ENCODE measurements around the gene FGF3.

DNA sequence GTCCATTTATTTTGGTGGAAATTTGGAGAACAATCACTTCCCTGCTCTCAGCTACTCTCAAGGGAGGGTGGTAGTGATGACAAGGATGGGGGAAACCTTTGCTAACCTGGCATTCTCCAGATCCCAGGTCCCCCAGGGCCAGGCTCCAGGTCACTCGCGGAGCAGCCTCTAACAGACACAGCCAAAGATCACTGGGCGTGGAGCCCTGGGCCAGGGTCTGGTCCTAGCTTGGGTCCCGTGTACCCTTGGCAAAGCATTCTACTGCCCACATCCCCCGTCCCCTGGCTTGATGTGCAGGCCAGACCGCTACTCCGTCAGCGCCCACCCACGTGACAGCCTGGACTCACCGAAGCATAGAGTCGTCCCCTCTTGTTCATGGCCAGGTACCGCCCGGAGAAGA, 3.2 kb downstream of the FGF3 start:
- TF ChIP-seq, protein P1, sequence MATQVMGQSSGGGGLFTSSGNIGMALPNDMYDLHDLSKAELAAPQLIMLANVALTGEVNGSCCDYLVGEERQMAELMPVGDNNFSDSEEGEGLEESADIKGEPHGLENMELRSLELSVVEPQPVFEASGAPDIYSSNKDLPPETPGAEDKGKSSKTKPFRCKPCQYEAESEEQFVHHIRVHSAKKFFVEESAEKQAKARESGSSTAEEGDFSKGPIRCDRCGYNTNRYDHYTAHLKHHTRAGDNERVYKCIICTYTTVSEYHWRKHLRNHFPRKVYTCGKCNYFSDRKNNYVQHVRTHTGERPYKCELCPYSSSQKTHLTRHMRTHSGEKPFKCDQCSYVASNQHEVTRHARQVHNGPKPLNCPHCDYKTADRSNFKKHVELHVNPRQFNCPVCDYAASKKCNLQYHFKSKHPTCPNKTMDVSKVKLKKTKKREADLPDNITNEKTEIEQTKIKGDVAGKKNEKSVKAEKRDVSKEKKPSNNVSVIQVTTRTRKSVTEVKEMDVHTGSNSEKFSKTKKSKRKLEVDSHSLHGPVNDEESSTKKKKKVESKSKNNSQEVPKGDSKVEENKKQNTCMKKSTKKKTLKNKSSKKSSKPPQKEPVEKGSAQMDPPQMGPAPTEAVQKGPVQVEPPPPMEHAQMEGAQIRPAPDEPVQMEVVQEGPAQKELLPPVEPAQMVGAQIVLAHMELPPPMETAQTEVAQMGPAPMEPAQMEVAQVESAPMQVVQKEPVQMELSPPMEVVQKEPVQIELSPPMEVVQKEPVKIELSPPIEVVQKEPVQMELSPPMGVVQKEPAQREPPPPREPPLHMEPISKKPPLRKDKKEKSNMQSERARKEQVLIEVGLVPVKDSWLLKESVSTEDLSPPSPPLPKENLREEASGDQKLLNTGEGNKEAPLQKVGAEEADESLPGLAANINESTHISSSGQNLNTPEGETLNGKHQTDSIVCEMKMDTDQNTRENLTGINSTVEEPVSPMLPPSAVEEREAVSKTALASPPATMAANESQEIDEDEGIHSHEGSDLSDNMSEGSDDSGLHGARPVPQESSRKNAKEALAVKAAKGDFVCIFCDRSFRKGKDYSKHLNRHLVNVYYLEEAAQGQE (IDR thresholded peaks at IDR 0.05; ENCODE audit: low read depth, low read length): no peak
- TF ChIP-seq RAD21 (IDR thresholded peaks at IDR 0.05; ENCODE audit: low read length) (no peak), POLR2AphosphoS5 (IDR thresholded peaks at IDR 0.05; ENCODE audit: low read depth, low read length) (no peak), SMC3 (IDR thresholded peaks at IDR 0.05; ENCODE audit: low read depth, low read length) (no peak), JUND (IDR thresholded peaks at IDR 0.05) (no peak), FOXJ3 (CRISPR knock-in tag; IDR thresholded peaks at IDR 0.05) (no peak)
- TF ChIP-seq, protein P2, sequence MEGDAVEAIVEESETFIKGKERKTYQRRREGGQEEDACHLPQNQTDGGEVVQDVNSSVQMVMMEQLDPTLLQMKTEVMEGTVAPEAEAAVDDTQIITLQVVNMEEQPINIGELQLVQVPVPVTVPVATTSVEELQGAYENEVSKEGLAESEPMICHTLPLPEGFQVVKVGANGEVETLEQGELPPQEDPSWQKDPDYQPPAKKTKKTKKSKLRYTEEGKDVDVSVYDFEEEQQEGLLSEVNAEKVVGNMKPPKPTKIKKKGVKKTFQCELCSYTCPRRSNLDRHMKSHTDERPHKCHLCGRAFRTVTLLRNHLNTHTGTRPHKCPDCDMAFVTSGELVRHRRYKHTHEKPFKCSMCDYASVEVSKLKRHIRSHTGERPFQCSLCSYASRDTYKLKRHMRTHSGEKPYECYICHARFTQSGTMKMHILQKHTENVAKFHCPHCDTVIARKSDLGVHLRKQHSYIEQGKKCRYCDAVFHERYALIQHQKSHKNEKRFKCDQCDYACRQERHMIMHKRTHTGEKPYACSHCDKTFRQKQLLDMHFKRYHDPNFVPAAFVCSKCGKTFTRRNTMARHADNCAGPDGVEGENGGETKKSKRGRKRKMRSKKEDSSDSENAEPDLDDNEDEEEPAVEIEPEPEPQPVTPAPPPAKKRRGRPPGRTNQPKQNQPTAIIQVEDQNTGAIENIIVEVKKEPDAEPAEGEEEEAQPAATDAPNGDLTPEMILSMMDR (IDR thresholded peaks at IDR 0.05): no peak
